HG03558 (cell line): ENCODE measurements around the gene MTHFD1L.

ENCODE experiments used
- ATAC-seq: cut with Tn5 transposase; IDR thresholded peaks from one replicate; pipeline ENCODE4 v1.9.1; 2021; ENCODE audit warnings: moderate number of reproducible peaks; ENCODE audit not compliant: unreplicated experiment; ENCODE audit errors: extremely low read depth

MTHFD1L gene

GRCh38 chr6:150863213-150863928 is 2.1 kb upstream of the MTHFD1L start:
- no peak for ATAC-seq

GRCh38 chr6:150865043-150865405 is 478 bp upstream of the MTHFD1L start:
- ATAC-seq, result no peak

GRCh38 chr6:150866147-150866990 is 867 bp downstream of the MTHFD1L start:
- ATAC-seq, result peak; percentile 50

- ATAC-seq, result no peak
These were observed 1.5 kb downstream of the MTHFD1L start for GRCh38 chr6:150866991-150867501.

- ATAC-seq, result no peak
These were observed 3.3 kb downstream of the MTHFD1L start for GRCh38 chr6:150868759-150869158.

GRCh38 chr6:150874179-150874578 is 8.7 kb downstream of the MTHFD1L start:
- no peak for ATAC-seq

- ATAC-seq, result no peak
These were observed 10.3 kb downstream of the MTHFD1L start for GRCh38 chr6:150875841-150876240.

- ATAC-seq, result no peak
These were observed 11.1 kb downstream of the MTHFD1L start for GRCh38 chr6:150876598-150876997.

GRCh38 chr6:150877928-150878327 is 12.4 kb downstream of the MTHFD1L start:
- no peak for ATAC-seq

- ATAC-seq, result no peak
These were observed 13.1 kb downstream of the MTHFD1L start for GRCh38 chr6:150878347-150879213.

- no peak for ATAC-seq
These were observed 14.8 kb downstream of the MTHFD1L start for GRCh38 chr6:150880336-150880735.

- ATAC-seq, result no peak
These were observed 16.5 kb downstream of the MTHFD1L start for GRCh38 chr6:150881911-150882481.

- ATAC-seq, result no peak
These were observed 18.0 kb downstream of the MTHFD1L start for GRCh38 chr6:150883521-150883920.

GRCh38 chr6:150886155-150886554 is 20.7 kb downstream of the MTHFD1L start:
- no peak for ATAC-seq

GRCh38 chr6:150887978-150888563 is 22.6 kb downstream of the MTHFD1L start:
- ATAC-seq, result no peak

- ATAC-seq, result no peak
These were observed 24.8 kb downstream of the MTHFD1L start for GRCh38 chr6:150890346-150890745.

- no peak for ATAC-seq
These were observed 26.5 kb downstream of the MTHFD1L start for GRCh38 chr6:150891888-150892485.

GRCh38 chr6:150894191-150894744 is 28.8 kb downstream of the MTHFD1L start:
- ATAC-seq, result no peak

GRCh38 chr6:150894935-150895552 is 29.5 kb downstream of the MTHFD1L start:
- peak; percentile 57 for ATAC-seq
